G401.6 (cell line): Measurements from ENCODE around the gene MTO1.
"Not testable (repeated sequence)": the region's sequence is repeated elsewhere in the genome, so short reads cannot be mapped to it uniquely, and the experiment has no call there.

Experiments used
- FAIRE-seq: peaks from 2 replicates; lab custom pipeline; 2012; peaks lifted over from hg19 to GRCh38; lab: Jason Lieb, UNC

MTO1 gene

DNA sequence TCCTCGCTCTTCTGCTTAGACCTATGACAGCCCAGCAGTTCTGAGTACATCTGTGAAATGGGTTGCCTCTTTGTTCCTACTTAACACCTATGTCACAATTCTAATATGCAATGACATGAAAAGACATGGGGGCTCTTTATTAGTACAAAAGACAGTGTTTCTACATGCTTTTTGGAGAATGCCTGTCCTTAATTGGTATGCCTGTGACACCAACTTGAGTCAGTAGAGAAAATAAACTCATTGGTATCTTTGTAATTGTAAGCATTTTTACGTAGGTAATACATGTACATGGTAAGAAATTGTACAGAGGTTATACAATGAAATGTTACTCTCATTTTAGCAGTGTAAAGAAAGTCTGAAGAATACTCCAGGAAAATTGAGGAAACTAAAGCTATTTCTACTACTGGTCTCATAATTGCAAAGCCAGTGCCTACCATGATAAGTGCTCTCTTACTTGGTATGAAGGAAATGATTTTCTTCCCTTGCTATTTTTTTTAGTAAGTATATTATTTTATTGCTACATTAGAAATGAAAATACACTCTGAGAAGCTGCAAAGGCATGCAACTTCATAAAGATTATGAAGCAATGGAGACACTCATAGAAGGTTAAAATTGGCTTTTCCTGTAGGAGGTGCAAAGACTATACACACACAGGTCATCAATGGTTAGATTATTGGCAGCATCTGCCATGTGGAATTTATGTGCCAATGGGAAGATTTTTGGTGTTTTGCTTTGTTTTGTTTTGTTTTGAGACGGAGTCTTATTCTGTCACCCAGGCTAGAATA, 64.2 kb downstream of the MTO1 start:
- no peak for FAIRE-seq

DNA sequence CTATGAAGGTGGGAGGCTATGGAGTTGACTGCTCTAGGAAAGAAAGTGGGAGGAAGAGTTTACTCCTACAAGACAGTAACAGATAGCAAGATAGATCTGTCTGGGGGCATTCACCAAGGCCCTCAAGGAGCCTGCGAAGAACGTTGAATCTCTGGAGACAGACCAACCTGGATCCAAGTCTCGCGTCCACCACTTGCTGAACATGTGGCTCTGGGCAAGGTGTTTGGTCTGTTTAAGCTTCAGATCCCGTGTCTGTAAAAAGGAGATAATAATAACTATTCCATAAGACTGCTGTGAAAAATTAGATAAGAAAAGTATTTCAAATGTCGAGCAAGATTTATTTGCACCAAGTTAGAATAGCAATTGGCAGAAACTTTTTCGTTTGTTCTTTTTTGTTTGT, 67.4 kb downstream of the MTO1 start:
- FAIRE-seq, result no peak

DNA sequence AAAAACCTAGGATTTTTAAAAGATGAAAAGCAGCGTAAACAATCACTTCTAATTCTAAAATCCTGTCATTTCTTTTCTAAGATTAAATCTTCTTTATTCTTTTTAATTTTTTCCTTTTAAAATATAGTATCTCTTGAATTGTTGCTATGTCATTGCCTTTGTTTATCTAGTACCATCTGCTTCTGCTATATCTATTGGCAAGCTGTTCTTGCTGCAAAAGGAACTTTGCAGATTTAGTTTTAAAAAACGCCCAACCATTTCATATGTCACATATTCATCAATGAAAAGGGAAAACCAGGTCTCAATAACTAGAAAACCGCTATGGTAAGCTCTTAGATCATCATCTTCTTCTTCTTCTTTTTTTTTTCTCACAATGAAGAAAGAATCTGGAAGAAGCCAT, 70.8 kb downstream of the MTO1 start:
- no peak for FAIRE-seq

DNA sequence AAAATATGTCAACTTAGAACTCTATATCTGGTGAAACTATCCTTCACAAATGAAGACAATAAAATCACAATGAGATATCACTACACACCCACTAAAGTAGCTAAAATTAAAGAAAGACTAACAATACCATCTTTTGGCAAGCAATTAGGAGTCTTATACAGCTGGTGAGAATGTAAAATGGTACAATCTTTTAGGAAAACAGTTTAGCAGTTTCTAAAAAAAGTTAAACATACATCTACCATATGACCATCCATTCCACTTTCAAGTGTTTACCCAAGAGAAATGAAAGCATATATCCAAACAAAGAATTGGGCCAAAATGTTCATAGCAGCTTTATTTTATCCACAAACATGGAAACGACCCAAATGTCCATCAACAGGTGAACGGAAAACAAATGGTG, 73.1 kb downstream of the MTO1 start:
- FAIRE-seq, result no peak

DNA sequence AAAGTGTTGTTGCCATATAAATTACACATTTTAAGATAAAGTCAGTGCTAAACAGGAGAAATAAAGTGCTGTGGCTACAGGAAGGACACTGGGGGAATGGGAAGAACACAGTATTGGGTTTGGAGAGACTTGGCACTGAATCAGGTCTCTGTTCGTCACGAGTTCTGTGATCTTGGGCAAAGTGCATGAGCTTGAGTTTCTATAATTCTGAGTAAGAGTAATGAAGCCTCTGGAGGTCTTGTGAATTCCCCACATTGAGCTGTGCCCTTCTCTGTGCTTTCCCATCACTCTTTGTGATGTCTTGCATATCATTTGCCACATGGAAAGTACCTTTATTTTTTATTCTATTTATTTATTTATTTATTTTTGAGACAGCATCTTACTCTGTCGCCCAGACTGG, 76.1 kb downstream of the MTO1 start:
- no peak for FAIRE-seq

DNA sequence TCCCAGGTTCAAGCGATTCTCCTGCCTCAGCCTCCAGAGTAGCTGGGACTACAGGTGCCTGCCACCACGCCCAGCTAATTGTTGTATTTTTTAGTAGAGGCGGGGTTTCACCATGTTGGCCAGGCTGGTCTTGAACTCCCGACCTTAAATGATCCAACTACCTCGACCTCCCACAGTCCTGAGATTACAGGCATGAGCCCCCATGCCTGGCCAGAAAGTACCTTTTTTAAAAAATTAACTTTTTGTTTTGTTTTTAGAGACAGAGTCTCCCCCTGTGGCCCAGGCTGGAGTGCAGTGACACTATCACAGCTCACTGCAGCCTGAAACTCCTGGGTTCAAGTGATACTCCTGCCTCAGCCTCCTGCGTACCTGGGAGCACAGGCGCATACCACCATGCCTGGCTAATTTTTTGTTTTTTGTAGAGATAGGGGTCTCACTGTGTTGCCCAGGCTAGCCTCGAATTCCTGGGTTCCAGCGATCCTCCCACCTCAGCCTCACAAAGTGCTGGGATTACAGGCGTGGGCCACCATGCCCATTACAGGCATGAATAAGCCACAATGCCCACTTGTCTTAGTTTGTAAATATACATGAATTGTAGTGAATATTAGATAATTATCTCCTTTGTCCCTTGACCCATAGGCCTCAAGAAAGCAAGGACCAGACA, 76.7 kb downstream of the MTO1 start:
- FAIRE-seq, result no peak

DNA sequence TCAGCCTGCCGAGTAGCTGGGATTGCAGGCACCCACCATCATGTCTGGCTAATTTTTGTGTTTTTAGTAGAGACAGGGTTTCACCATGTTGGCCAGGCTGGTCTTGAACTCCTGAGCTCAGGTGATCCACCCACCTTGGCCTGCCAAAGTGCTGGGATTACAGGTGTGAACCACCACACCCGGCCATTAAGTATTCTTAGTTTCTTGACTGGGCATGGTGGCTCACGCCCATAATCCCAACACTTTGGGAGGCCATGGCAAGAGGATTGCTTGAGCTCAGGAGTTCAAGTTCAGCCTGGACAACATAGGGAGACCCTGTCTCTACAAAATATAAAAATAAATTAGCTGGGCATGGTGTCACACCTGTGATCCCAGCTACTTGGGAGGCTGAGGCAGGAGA, 80.9 kb downstream of the MTO1 start:
- FAIRE-seq, result not testable (repeated sequence)

DNA sequence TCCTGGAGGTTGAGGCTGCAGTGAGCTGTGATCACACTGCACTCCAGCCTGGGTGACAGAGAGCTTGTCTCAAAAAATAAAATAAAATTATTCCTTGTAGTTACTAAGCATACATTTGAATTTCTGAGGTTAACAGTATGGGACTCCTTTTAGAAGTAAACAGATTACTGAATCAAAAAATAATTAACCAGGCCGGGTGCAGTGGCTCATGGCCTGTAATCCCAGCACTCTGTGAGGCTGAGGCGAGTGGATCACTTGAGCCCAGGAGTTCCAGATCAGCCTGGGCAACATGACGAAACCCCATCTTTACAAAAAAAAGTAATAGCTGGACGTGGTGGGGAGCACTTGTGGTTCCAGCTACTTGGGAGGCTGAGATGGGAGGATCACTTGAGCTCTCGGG, 81.4 kb downstream of the MTO1 start:
- FAIRE-seq, result no peak

DNA sequence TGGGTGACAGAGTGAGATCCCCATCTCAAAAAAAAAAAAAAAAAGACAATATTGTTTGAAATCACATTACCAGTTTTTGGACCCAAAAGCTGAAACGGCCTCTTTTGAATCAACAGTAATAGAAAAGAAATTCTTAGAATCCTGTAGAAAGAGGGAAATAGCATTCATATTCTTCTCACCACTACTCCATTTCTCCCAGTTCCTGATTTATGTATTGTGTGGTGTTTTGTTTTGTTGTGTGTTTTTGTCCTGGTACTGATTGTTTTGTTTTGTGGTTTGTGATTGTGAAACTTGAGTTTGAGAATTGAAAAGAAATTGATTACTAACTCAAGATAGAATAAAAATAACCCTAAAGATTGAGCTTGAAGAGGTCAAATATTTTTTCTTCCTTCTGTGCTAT, 85.5 kb downstream of the MTO1 start:
- no peak for FAIRE-seq

DNA sequence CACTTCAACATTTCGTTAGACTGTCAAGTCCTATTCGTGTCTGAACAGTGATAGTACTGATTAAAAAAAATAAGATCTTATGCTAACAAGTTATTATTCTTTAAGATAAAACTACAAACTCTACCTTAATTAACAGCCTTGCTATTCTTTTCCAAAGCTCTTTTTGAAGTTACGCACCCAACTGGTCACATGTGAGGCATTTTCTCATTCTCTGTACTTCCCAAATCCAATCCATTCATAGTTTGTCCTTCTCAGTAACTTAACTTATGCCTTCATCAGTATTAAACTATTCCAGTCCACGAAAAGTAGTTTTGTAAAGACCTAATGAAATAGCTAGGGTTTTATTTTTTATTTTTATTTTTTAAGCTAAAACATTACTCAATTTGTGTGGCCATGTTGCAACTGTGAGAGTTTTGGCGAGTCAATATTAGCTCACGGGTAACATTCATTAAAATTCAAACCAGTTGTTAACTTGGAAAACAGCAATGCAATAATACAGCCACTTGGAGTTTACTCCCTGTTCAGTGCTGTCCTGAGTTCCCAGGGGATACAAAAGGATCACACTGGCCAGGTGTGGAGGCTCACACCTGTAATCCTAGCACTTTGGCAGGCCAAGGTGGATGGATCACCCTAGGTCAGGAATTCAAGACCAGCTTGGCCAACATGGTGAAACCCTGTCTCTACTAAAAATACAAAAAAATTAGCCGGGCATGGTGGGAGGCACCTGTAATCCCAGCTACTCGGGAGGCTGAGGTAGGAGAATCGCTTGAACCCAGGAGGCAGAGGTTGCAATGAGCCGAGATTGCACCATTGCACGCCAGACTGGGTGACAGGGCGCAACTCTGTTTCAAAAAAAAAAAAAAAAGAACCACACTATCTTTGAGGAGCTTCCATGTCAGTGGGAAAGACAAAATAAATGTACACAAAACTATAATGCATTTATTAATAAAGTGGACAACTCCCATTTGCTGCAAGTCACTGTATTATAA, 87.2 kb downstream of the MTO1 start:
- peak; percentile 17 for FAIRE-seq

DNA sequence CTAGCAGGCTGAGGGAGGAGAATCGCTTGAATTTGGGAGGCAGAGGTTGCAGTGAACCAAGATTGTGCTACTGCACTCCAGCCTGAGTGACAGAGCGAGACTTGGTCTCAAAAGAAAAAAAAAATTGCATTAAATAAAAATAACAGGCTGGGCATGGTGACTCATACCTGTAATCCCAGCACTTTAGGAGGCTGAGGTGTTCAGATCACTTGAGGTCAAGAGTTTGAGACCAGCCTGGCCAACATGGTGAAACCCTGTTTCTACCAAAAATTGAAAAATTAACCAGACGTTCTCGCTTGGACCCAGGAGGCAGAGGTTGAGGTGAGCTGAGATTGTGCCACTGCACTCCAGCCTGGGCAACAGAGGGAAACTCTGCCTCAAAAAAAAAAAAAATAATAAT, 89.6 kb downstream of the MTO1 start:
- not testable (repeated sequence) for FAIRE-seq

DNA sequence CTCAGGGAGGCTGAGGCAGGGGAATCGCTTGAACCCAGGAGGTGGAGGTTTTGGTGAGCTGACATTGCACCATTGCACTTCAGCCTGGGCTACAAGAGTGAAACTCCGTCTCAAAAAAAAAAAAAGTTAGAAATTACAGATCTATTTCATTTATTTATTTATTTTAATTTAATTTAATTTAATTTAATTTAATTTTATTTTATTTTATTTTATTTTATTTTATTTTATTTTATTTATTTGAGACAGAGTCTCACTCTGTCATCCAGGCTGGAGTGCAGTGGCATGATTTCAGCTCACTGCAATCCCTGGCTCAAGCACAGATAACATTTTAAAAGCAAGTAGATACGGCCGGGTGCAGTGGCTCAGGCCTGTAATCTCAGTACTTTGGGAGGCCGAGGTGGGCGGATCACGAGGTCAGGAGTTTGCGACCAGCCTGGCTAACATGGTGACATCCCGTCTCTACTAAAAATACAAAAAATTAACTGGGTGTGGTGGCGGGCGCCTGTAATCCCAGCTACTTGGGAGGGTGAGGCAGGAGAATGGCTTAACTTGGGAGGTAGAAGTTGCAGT, 93.9 kb downstream of the MTO1 start:
- not testable (repeated sequence) for FAIRE-seq

DNA sequence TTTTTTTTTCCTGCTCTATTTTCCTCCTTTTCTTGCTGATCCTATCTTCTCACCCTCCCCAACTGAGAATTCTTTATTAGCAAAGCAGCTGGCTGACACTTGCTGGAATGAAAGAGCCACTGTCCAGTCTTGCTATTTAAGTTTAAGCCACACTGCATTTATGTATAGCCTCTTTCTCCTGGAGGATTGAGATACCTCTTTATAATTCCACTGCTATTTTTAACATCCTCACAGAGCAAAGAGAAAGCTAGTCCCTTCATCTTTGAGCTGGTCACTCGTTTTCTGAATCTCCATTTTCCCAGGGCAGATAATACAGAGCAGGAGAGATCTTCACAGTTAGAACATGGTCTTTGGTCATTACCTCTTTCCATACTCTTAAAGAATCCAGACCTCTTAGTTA, 95.3 kb downstream of the MTO1 start:
- no peak for FAIRE-seq
